OCI-LY7 (cell line): ENCODE measurements around the gene IL6R.

Source experiments
- EZH2phosphoT487 ChIP-seq: fragments of 200-600 bp; sonication (generic); IDR thresholded peaks from 2 replicates; pipeline ENCODE4 v1.6.1; 2018; ENCODE audit warnings: low read depth, borderline replicate concordance, mild to moderate bottlenecking, mixed run types, antibody characterized with exemption, low read length, moderate library complexity, mixed read lengths
- TF ChIP-seq, protein P1 (sequence below): fragments of 200-600 bp; sonication (generic); conservative IDR thresholded peaks from 2 replicates; pipeline ENCODE4 v1.5.1; 2014; ENCODE audit warnings: mild to moderate bottlenecking, antibody characterized with exemption, low read length, moderate library complexity, mixed read lengths

DNA sequence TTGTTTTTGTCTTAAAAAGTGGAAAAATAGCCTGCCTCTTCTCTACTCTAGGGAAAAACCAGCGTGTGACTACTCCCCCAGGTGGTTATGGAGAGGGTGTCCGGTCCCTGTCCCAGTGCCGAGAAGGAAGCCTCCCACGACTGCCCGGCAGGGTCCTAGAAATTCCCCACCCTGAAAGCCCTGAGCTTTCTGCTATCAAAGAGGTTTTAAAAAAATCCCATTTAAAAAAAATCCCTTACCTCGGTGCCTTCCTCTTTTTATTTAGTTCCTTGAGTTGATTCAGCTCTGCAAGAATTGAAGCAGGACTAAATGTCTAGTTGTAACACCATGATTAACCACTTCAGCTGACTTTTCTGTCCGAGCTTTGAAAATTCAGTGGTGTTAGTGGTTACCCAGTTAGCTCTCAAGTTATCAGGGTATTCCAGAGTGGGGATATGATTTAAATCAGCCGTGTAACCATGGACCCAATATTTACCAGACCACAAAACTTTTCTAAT lies 61.8 kb downstream of the IL6R start:
- TF ChIP-seq, protein P1, sequence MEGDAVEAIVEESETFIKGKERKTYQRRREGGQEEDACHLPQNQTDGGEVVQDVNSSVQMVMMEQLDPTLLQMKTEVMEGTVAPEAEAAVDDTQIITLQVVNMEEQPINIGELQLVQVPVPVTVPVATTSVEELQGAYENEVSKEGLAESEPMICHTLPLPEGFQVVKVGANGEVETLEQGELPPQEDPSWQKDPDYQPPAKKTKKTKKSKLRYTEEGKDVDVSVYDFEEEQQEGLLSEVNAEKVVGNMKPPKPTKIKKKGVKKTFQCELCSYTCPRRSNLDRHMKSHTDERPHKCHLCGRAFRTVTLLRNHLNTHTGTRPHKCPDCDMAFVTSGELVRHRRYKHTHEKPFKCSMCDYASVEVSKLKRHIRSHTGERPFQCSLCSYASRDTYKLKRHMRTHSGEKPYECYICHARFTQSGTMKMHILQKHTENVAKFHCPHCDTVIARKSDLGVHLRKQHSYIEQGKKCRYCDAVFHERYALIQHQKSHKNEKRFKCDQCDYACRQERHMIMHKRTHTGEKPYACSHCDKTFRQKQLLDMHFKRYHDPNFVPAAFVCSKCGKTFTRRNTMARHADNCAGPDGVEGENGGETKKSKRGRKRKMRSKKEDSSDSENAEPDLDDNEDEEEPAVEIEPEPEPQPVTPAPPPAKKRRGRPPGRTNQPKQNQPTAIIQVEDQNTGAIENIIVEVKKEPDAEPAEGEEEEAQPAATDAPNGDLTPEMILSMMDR, result peak; percentile 37; the same call in 1 of the 2 replicates
- no peak for TF ChIP-seq EZH2phosphoT487
